ENCODE results near the gene UNC79.

UNC79 gene

DNA sequence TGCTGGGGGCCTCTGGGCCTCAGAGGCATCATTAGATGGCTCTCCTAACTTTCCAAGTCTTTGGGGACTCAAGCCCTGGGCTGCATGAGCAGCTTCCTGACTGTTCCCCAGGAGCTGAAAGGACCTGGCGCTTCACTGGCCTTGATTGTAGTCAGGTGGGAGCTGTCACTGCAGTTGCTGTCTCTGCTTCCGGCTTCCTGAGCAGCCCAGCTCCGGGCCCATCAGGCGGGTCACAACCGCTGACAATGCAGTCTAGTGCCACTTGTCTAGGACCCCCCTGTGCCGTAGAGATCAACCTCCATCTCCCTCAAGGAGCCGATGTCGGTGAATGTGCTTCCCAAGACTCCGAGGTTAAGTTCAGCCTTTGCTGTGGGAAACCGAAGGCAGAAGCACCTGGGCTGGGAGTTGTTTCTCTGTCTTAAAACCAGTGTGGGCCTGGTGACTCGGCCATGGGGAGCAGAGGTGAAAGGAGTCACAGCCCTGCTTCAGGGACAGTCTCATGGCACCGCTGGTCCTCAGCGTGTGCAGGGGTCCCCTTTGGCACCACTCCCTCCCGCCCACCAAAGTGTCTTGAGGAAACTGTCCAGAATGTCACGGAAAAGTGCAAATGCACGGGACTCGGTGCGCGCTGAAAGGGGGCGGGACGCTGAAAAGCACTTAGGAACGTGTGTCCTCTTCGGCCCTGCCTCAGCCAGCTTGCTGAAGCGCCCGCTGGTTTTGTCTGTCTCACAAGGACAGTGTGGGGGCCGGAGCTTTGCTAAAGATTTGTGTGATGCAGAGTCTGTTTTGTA lies 312.7 kb downstream of the UNC79 start:
- DNase-seq (ENCODE audit: insufficient read length, low spot score) (no peak), FAIRE-seq (no peak)

DNA sequence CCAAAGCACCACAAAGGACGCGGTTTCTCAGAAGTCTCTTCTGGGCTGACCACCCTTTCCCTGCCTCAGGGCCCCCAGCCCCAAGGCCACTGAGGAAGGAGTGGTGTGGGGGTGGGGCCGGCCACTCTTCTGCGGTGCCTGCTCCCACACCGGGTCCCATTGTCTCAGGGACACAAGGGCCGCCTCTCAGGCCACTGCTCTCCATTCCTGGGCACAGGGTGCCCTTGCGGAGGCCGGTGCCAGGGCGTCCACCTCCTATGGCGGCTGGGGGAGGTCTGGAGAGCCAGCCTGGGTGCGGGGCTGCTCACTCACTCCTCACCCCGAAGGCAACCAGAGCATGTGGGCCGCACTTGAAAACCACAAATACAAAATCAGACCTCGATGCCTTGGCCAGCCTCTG lies 313.4 kb downstream of the UNC79 start:
- FAIRE-seq (no peak), DNase-seq (ENCODE audit: insufficient read length, low spot score) (no peak)

DNA sequence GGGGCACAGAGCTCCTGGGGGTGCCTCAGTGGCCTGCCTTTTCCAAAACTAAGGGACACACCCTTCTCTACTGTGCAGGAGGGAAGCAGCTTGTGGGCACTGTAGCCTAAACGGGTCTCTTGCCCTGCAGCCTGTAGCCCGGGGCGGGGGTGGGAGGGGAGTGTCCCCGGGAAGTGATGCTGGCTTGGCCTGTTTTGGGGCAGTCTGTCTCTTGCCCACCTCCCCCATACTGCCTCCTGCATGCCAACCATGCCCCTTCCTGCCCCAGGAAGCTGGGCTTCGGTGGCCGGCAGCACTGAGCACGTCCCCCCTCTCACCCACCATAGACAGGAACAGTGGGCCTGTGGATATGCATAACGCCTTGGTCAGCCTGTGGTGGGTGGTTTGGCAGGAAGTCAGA lies 314.1 kb downstream of the UNC79 start:
- DNase-seq (ENCODE audit: insufficient read length, low spot score), result no peak
- FAIRE-seq, result no peak

- DNase-seq (ENCODE audit: insufficient read length, low spot score) (no peak), FAIRE-seq (no peak)
These were observed 315.0 kb downstream of the UNC79 start for GRCh38 chr14:93745603-93746273.

DNA sequence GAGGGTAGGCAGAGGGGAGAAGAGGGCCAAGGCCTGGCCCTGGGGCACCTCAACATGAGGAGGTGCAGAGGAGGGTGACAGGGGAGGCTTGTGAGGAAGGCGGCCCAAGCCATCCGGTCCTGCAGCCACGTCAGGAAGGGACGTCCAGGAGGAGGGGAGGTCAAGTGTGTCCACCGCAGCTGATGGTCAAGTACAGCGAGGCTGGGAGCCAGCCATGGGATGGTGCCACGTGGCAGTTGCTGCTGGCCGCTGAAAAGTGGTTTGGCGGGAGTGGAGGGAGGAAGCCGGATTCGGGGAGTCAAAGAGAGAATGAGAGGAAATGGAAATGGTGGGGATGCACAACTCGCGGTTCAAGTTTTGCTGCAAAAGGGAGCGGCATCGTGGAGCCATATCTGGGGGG lies 316.4 kb downstream of the UNC79 start:
- DNase-seq (ENCODE audit: insufficient read length, low spot score), result no peak
- FAIRE-seq, result no peak

- FAIRE-seq (peak; percentile 86), DNase-seq (ENCODE audit: insufficient read length, low spot score) (no peak)
These were observed 316.8 kb downstream of the UNC79 start for GRCh38 chr14:93747560-93747959.

- DNase-seq (ENCODE audit: insufficient read length, low spot score), result no peak
- no peak for FAIRE-seq
These were observed 317.7 kb downstream of the UNC79 start for GRCh38 chr14:93748208-93749075.

DNA sequence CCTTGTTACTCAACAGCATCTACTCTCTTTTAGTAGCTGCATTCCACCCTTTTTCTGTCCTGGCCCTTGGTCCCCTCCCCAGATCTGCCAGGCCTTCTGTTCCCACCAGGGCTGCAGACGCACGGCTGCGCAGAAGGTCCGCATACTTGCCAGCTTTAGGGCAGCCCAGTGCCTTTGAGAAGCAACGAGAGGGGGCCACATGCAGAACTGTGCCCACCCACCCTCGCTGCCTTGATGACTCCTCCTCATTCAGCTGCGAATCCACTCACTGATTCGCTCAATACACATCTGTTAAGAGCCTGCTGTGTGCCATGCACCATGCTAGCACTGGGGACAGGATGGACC lies 318.3 kb downstream of the UNC79 start:
- FAIRE-seq, result no peak
- no peak for DNase-seq (ENCODE audit: insufficient read length, low spot score)

GRCh38 chr14:93751946-93752655 lies 321.4 kb downstream of the UNC79 start:
- no peak for FAIRE-seq
- DNase-seq (ENCODE audit: insufficient read length, low spot score), result no peak

- no peak for DNase-seq (ENCODE audit: insufficient read length, low spot score)
- FAIRE-seq, result no peak
These were observed 322.3 kb downstream of the UNC79 start for GRCh38 chr14:93752980-93753561.

DNA sequence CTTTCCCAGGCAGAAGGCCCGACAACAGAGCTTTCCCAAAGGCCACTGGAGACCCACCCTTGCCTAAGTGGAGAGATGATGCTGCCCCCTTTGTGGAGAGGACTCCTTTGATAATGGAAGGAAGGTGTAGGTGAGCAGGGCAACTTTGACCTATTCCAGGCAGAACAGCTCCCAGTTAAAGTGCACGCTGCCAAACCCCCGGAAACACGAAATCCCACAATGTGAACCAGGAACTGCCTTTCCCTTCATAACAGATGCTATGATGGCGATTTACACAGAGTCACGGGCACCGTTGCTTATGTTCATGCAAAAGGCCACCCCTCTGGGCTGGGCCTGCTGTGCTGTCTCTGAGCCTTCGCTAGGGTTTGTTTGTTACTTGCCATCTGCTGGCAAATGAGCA lies 322.9 kb downstream of the UNC79 start:
- FAIRE-seq (no peak), DNase-seq (ENCODE audit: insufficient read length, low spot score) (no peak)

GRCh38 chr14:93757206-93757605 lies 326.5 kb downstream of the UNC79 start:
- FAIRE-seq, result no peak
- DNase-seq (ENCODE audit: insufficient read length, low spot score), result no peak

All from HTR-8/SVneo (cell line).